A549 (cell line): ENCODE data around the gene CUX1. TPM values are rescaled to one million over a fixed set of nuclear protein-coding genes. Genes with fewer than 3 reads are reported as not detected.

Source experiments
- ATAC-seq, 2 experiments: fragments of 200-7000 bp in 1 of 2; fragments of >200 bp in 1 of 2; cut with Nextera tagmentation in 1 of 2; cut with Tn5 transposase in 1 of 2; 3 replicates each; pipeline versions ENCODE4 v1.8.0 to v1.9.1; 2018 to 2020; ENCODE audit warnings: mild to moderate bottlenecking in 1 of 2, moderate library complexity in 1 of 2
- CTCF ChIA-PET: fragments of 300-600 bp; sonication (Branson Sonifier 250); formaldehyde crosslinking; extraction: SDS; loops from one replicate; lab custom pipeline; 2021; ENCODE audit warnings: antibody characterized with exemption, inconsistent platforms; lab: Yijun Ruan, JAX
- POLR2A ChIA-PET: fragments of 350-600 bp; formaldehyde crosslinking; extraction: SDS; loops from one replicate; lab custom pipeline; 2021; ENCODE audit warnings: antibody characterized with exemption, inconsistent platforms; lab: Yijun Ruan, JAX
- DNase-seq, 2 experiments: peaks; one replicate each; pipeline versions ENCODE4 v3.0.0 to v3.0.0-alpha.2; 2011 to 2016; ENCODE audit warnings: low read depth in 1 of 2, low spot score in 1 of 2
- FAIRE-seq: peaks from 2 replicates; lab custom pipeline; 2011; peaks lifted over from hg19 to GRCh38; lab: Jason Lieb, UNC
- H3K27ac ChIP-seq, 2 experiments: fragments of >200 bp; sonication (Bioruptor Twin); formaldehyde crosslinking; 3 replicates each; pipeline ENCODE4 v1.5.1; 2016 to 2017
- H3K4me1 ChIP-seq: fragments of >200 bp; sonication (Bioruptor Twin); formaldehyde crosslinking; 3 replicates; pipeline ENCODE4 v1.6.1; 2016
- H3K4me2 ChIP-seq: fragments of >200 bp; sonication (Bioruptor Twin); formaldehyde crosslinking; 3 replicates; pipeline ENCODE4 v1.6.1; 2016
- H3K4me3 ChIP-seq: fragments of >200 bp; sonication (Bioruptor Twin); formaldehyde crosslinking; 3 replicates; pipeline ENCODE4 v1.5.1; 2016
- H3K9me3 ChIP-seq: fragments of >200 bp; sonication (Bioruptor Twin); formaldehyde crosslinking; 3 replicates; pipeline ENCODE4 v1.6.1; 2016
- BHLHE40 ChIP-seq: IDR thresholded peaks from 2 replicates; pipeline ENCODE4 v1.6.1; 2012; ENCODE audit warnings: low read depth, low read length, inconsistent platforms
- CTCF ChIP-seq: fragments of >200 bp; sonication (Bioruptor Twin); formaldehyde crosslinking; IDR thresholded peaks from 3 replicates; pipeline ENCODE4 v1.5.1; 2016
- EHF ChIP-seq: fragments of 250-450 bp; sonication (Bioruptor Pico); IDR thresholded peaks from 2 replicates; pipeline ENCODE4 v1.5.0; 2020; ENCODE audit warnings: mild to moderate bottlenecking
- ESRRA ChIP-seq: fragments of 150-350 bp; IDR thresholded peaks from 2 replicates; pipeline ENCODE4 v1.6.1; 2014; ENCODE audit warnings: mild to moderate bottlenecking, low read length, borderline replicate concordance
- FOSL2 ChIP-seq, 2 experiments: fragments of 450-650 bp in 1 of 2; fragments of >200 bp in 1 of 2; sonication (Bioruptor Twin) in 1 of 2; formaldehyde crosslinking; IDR thresholded peaks; 2 replicates each; pipeline versions ENCODE4 v1.5.0 to v1.6.1; 2016 to 2020; ENCODE audit warnings: mild to moderate bottlenecking in 1 of 2, moderate library complexity in 1 of 2
- HDAC2 ChIP-seq: fragments of 200-600 bp; sonication (generic); IDR thresholded peaks from 2 replicates; pipeline ENCODE4 v1.6.1; 2016
- HEYL ChIP-seq: fragments of 250-450 bp; sonication (Bioruptor Pico); IDR thresholded peaks from 2 replicates; pipeline ENCODE4 v1.8.0; 2021; ENCODE audit warnings: mild to moderate bottlenecking, moderate library complexity
- JUN ChIP-seq, 2 experiments: fragments of >200 bp; sonication (Bioruptor Twin); formaldehyde crosslinking; IDR thresholded peaks; 2 replicates in 1 of 2; 3 replicates in 1 of 2; pipeline ENCODE4 v1.6.1; 2016 to 2017
- KDM5A ChIP-seq: fragments of 200-600 bp; sonication (generic); IDR thresholded peaks from 2 replicates; pipeline ENCODE4 v1.6.1; 2016; ENCODE audit warnings: antibody characterized with exemption, mild to moderate bottlenecking
- MYC ChIP-seq: IDR thresholded peaks from 2 replicates; pipeline ENCODE4 v1.6.1; 2012; ENCODE audit warnings: mild to moderate bottlenecking, inconsistent platforms, low read length, improper control_type of control experiment, borderline replicate concordance
- NPAS2 ChIP-seq: fragments of 250-450 bp; sonication (Bioruptor Pico); IDR thresholded peaks from 2 replicates; pipeline ENCODE4 v1.8.0; 2022; ENCODE audit warnings: mild to moderate bottlenecking, moderate library complexity, borderline replicate concordance
- NR3C1 ChIP-seq: fragments of >200 bp; sonication (Bioruptor Twin); formaldehyde crosslinking; IDR thresholded peaks from 3 replicates; pipeline ENCODE4 v1.6.1; 2017
- PHF8 ChIP-seq: fragments of 200-600 bp; sonication (generic); IDR thresholded peaks from 2 replicates; pipeline ENCODE4 v1.6.1; 2016; ENCODE audit warnings: low read depth, mild to moderate bottlenecking, antibody characterized with exemption, moderate library complexity, borderline replicate concordance
- POLR2A ChIP-seq: IDR thresholded peaks from 2 replicates; pipeline ENCODE4 v1.6.1; 2012; ENCODE audit warnings: mild to moderate bottlenecking, low read length
- POLR2AphosphoS2 ChIP-seq: conservative IDR thresholded peaks from 2 replicates; pipeline ENCODE4 v1.6.1; 2012; ENCODE audit warnings: low read length, improper control_type of control experiment, inconsistent platforms
- RAD21 ChIP-seq, 2 experiments: fragments of >200 bp in 1 of 2; sonication (Bioruptor Twin) in 1 of 2; formaldehyde crosslinking in 1 of 2; IDR thresholded peaks in 1 of 2; conservative IDR thresholded peaks in 1 of 2; 2 replicates in 1 of 2; 3 replicates in 1 of 2; pipeline ENCODE4 v1.6.1; 2012 to 2018; ENCODE audit warnings: inconsistent platforms in 1 of 2
- SMC3 ChIP-seq: fragments of >200 bp; sonication (Bioruptor Twin); formaldehyde crosslinking; IDR thresholded peaks from 3 replicates; pipeline ENCODE4 v1.6.1; 2018; ENCODE audit warnings: inconsistent platforms
- SREBF2 ChIP-seq: fragments of 450-650 bp; IDR thresholded peaks from 2 replicates; pipeline ENCODE4 v1.6.1; 2014; ENCODE audit warnings: mild to moderate bottlenecking, moderate library complexity
- WGBS: methylation state at CpG from one replicate; pipeline ENCODE4 v1.1.6; 2017; ENCODE audit errors: missing lambda C conversion rate; 5-methylcytosine and 5-hydroxymethylcytosine counted together
- polyA plus RNA-seq, 4 experiments: library from polyadenylated mRNA; depleted of rRNA in 3 of 4; stranded (reverse); fragments of >200 nt; fragmentation: RNase III in 1 of 4; extraction: RNeasy Plus Mini Kit Qiagen cat#74134 plus additional on column Dnase treatment in 1 of 4; gene quantifications; 2 replicates in 3 of 4; 3 replicates in 1 of 4; pipeline ENCODE4 v1.2.3, GENCODE V29; 2011 to 2017
- TF ChIP-seq, protein P1 (sequence below): fragments of 200-600 bp; sonication (generic); IDR thresholded peaks from 2 replicates; pipeline ENCODE4 v1.6.1; 2016; ENCODE audit warnings: antibody characterized with exemption, mild to moderate bottlenecking, moderate library complexity
- TF ChIP-seq, protein P2 (sequence below): fragments of >200 bp; sonication (Bioruptor Twin); formaldehyde crosslinking; IDR thresholded peaks from 3 replicates; pipeline ENCODE4 v1.6.1; 2016
- TF ChIP-seq, protein P3 (sequence below): IDR thresholded peaks from 2 replicates; pipeline ENCODE4 v1.6.1; 2012

CUX1 gene
- polyA plus RNA-seq, 2 of the 4 experiments (the other 2 are of a cell fraction): 32.7 to 33.4 TPM

- no peaks in the 10 kb centered on the region for H3K4me1 ChIP-seq
- ChIA-PET POLR2A (no interaction called here), CTCF (interaction anchor here (0.7 to 6.8 kb wide), 3 partner anchors 12 to 717 kb away, joined by 3 to 43 read pairs (median 4); no protein-coding TSS in a partner anchor)
- H3K4me2 ChIP-seq: no peak overlapping the region
- no peaks in the 10 kb centered on the region for H3K9me3 ChIP-seq
- ATAC-seq: peak; percentile 44 to 45; a peak in 3 of 6 replicates
- TF ChIP-seq PHF8: no peak
- no peak for TF ChIP-seq JUN (IDR thresholded peaks at IDR 0.05)
- TF ChIP-seq FOSL2 (IDR thresholded peaks at IDR 0.05): no peak
- no peak for TF ChIP-seq FOSL2 (CRISPR knock-in tag; IDR thresholded peaks at IDR 0.05)
- TF ChIP-seq POLR2A: no peak
- no peak for TF ChIP-seq KDM5A
- TF ChIP-seq, protein P1, sequence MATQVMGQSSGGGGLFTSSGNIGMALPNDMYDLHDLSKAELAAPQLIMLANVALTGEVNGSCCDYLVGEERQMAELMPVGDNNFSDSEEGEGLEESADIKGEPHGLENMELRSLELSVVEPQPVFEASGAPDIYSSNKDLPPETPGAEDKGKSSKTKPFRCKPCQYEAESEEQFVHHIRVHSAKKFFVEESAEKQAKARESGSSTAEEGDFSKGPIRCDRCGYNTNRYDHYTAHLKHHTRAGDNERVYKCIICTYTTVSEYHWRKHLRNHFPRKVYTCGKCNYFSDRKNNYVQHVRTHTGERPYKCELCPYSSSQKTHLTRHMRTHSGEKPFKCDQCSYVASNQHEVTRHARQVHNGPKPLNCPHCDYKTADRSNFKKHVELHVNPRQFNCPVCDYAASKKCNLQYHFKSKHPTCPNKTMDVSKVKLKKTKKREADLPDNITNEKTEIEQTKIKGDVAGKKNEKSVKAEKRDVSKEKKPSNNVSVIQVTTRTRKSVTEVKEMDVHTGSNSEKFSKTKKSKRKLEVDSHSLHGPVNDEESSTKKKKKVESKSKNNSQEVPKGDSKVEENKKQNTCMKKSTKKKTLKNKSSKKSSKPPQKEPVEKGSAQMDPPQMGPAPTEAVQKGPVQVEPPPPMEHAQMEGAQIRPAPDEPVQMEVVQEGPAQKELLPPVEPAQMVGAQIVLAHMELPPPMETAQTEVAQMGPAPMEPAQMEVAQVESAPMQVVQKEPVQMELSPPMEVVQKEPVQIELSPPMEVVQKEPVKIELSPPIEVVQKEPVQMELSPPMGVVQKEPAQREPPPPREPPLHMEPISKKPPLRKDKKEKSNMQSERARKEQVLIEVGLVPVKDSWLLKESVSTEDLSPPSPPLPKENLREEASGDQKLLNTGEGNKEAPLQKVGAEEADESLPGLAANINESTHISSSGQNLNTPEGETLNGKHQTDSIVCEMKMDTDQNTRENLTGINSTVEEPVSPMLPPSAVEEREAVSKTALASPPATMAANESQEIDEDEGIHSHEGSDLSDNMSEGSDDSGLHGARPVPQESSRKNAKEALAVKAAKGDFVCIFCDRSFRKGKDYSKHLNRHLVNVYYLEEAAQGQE: no peak
- TF ChIP-seq, protein P2, sequence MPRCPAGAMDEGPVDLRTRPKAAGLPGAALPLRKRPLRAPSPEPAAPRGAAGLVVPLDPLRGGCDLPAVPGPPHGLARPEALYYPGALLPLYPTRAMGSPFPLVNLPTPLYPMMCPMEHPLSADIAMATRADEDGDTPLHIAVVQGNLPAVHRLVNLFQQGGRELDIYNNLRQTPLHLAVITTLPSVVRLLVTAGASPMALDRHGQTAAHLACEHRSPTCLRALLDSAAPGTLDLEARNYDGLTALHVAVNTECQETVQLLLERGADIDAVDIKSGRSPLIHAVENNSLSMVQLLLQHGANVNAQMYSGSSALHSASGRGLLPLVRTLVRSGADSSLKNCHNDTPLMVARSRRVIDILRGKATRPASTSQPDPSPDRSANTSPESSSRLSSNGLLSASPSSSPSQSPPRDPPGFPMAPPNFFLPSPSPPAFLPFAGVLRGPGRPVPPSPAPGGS: no peak
- no peak for TF ChIP-seq SMC3
- TF ChIP-seq NPAS2 (CRISPR knock-in tag): no peak
- TF ChIP-seq HDAC2: no peak
- no peak for TF ChIP-seq NR3C1
- no peak for TF ChIP-seq RAD21 (conservative IDR thresholded peaks at IDR 0.05 in 1 of 2, IDR thresholded peaks at IDR 0.05 in 1 of 2)
- no peak for TF ChIP-seq BHLHE40
- no peak for TF ChIP-seq MYC
- no peak for TF ChIP-seq SREBF2
- TF ChIP-seq, all 56 proteins: peak for 0
- Histone ChIP-seq H3K4me3 (no peak overlapping the region), H3K27ac (no peak overlapping the region)
- 81% methylated on average over 7 of the region's 9 CpGs for WGBS
- no peak for FAIRE-seq
- DNase-seq: no peak
These were observed 443.4 kb downstream of the CUX1 start for GRCh38 chr7:102260856-102261255.

DNA sequence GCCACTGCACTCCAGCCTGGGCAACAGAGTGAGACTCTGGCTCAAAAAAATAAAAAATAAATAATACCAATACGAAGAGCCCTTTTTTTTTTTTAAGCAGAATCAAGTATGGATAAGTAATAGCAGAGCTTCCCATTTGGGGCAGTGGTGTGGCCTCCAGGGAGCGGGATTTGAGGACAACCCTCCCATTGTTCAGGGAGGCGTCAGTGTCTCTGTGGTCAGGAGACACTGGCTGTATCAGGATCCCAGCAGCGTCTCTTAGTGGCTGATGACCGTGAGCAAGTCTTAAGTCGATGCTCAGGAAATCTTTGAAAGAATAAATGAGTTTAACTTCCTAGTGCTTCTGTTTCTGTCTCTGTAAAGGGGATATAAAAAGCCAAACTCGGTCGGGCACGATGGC, 444.0 kb downstream of the CUX1 start:
- POLR2A ChIA-PET: no interaction called here
- no peak for DNase-seq
- CTCF ChIA-PET: interaction anchor here (0.7 to 6.8 kb wide), 2 partner anchors 11 to 400 kb away, joined by 3 to 43 read pairs; no protein-coding TSS in a partner anchor
- H3K4me2 ChIP-seq: no peak overlapping the region
- no peak overlapping the region for H3K27ac ChIP-seq
- H3K9me3 ChIP-seq: no peaks in the 10 kb centered on the region
- no peaks in the 10 kb centered on the region for H3K4me1 ChIP-seq
- no peak for ATAC-seq
- no peak for FAIRE-seq
- no peak overlapping the region for H3K4me3 ChIP-seq
- no peak for TF ChIP-seq HDAC2
- no peak for TF ChIP-seq CTCF
- TF ChIP-seq HEYL: no peak
- no peak for TF ChIP-seq KDM5A
- TF ChIP-seq ESRRA: no peak
- TF ChIP-seq BHLHE40: no peak
- no peak for TF ChIP-seq POLR2AphosphoS2
- TF ChIP-seq, protein P2: no peak
- no peak for TF ChIP-seq EHF (CRISPR knock-in tag)
- TF ChIP-seq, protein P3, sequence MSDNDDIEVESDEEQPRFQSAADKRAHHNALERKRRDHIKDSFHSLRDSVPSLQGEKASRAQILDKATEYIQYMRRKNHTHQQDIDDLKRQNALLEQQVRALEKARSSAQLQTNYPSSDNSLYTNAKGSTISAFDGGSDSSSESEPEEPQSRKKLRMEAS: no peak
- TF ChIP-seq NR3C1: no peak
- WGBS: 86% methylated on average over 9 of the region's 9 CpGs
